GM21526 (cell line): Measurements from ENCODE around the gene GPALPP1.
"Not testable (repeated sequence)": the region's sequence is repeated elsewhere in the genome, so short reads cannot be mapped to it uniquely, and the experiment has no call there.

ENCODE experiments used
- ATAC-seq: cut with Tn5 transposase; IDR thresholded peaks from one replicate; pipeline ENCODE4 v1.9.1; 2021; ENCODE audit warnings: moderate library complexity; ENCODE audit not compliant: unreplicated experiment, low FRiP score

Gene GPALPP1

GRCh38 chr13:44989071-44989889 is at the start of gene GPALPP1, which contains the start of gene NUFIP1:
Gene GPALPP1, plus strand, starts transcription at chr13:44989538. Its CDS starts 117 bp downstream, at chr13:44989655.
Gene NUFIP1, minus strand, starts transcription at chr13:44989471. Its CDS starts 35 bp downstream, at chr13:44989436.
- peak; percentile 95 for ATAC-seq

DNA sequence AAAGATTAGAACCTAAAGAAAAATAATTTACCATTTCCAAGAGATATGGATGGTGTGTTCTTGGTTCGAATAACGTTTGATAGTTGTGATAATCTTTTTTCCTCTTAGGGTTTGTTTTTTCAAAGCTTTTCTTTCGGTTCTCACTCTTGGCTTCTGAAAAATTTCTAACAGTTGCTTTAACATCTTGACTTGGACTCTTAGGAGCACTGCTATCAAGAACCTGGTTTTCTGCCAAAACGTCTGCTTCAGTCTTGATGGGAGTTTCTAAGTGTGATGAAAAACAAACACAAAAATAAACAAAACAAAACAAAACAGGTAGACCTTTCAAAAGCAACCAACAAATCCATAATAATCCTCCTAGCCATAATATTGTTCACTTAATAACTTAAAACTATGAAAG is 45.9 kb upstream of the GPALPP1 start:
- ATAC-seq, result not testable (repeated sequence)

GRCh38 chr13:44951184-44951583 is 38.2 kb upstream of the GPALPP1 start:
- no peak for ATAC-seq

GRCh38 chr13:44952671-44953070 is 36.7 kb upstream of the GPALPP1 start:
- no peak for ATAC-seq

GRCh38 chr13:44954224-44954623 is 35.1 kb upstream of the GPALPP1 start:
- no peak for ATAC-seq

GRCh38 chr13:44955406-44955805 is 33.9 kb upstream of the GPALPP1 start:
- no peak for ATAC-seq

GRCh38 chr13:44961997-44962396 is 27.3 kb upstream of the GPALPP1 start:
- no peak for ATAC-seq

DNA sequence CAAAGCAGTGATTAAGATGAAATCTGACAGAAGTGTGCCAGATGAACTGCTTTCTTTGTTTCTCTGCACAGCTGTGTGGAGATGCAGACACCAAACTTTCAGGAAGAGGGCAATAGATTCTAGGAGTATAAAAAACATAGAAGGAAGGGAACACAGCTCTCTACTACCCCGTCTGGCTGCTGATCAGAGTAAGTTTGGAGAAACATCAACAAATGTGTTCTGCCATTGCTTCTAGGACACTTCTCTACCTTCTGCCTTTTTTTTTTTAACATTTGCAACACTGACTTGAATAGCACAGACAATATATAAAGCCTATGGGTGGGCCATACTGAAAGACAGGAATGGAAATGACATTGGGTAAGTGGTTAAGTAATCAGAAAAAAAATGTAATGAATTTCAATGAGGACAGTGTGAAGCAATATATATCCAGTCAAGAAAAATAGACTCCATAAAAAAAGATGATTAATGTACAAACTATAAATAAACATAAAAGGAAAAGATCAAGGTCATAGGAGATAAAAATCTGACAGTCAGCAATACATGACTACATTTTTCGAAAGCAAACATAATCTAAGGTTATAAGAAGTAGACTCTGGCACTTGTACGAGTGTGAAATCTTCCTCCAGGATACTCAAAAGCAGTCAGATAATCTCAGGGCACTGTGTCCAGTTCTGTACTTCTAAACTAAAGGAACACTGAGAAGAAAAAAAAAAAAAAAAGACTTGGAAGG is 21.5 kb upstream of the GPALPP1 start:
- ATAC-seq, result no peak

- ATAC-seq, result no peak
Observed at GRCh38 chr13:44968434-44968815, 20.9 kb upstream of the GPALPP1 start.

DNA sequence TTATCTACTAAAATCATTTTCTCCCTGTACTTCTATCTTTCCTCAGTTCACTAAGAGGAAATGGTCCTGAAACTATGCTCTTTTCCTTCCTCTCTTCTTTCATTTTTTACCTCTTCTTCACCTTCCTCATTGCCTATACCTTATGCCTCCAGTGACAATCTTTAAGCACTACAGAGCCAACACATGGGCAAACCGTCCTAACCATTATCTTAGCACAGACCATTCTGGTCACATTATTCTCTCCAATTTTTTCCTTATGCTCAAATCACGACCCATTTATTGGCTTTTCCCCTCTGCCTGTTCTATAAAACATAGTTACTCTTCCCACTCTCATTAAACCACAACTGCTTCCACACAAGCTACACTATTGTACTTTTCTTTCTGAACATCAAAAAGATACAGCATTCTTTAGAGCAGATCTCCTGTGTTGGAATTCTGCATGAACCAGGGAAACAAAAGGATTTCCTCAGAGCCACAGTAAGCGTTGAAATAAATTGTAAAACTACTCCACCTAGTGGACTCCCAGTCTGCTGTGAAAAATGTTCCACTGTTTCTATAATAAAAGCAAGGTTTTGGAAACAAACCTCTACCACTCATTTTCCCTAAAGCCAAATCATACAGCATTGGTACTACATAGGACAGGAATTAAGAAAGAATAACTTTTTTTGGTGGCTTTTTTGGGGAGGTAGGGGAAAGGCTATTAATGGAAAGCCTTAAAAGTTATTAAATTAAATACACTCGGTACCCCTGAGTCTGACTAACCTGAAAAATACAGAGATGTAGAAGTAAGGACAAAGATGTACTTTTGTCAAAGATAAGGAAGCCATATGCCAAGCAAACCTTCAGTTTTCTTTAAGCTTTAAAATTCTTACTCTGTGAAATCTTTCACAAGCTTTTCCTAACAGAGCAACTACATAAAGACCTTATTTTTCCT is 19.5 kb upstream of the GPALPP1 start:
- ATAC-seq, result no peak

DNA sequence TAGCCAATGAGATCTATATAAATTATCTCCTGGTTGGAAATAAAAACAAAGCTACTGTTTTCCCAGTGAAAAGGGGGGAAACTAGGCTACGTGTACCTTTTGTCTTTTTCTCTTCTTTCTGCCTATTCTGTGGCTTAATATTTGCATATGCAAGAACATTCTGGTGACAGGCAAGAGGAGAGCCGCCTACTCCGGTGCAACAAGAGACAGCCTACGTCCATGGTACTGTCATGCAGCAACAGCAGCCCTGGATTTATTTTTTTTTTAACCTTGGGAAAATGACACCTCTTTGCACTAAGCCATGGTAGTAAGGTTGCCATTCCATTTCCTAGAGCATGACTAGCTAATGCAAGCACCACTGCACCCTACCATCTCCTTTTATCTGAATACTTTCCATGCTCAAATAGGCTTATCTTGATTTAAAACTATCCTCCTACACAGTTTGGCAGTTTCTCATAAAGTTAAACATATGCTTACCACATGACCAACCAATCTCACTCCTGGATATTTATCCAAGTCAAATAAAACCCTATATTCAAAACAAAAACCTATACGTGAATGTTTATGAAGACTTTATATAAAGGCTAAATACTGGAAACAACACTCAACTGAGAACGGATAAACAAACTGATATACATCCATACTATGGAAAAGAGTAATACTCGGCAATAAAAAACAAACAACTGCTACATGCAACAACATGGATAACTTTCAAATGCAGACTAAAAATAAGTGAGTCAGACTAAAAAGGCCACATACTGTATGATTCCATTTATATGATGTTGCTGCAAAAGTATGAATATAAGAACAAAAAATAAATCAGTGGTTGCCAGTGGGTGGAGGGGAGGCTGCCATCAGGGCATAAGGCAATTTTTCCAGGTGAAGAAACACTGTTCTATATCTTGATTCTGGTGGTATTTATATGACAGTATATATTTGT is 17.4 kb upstream of the GPALPP1 start:
- ATAC-seq, result no peak

DNA sequence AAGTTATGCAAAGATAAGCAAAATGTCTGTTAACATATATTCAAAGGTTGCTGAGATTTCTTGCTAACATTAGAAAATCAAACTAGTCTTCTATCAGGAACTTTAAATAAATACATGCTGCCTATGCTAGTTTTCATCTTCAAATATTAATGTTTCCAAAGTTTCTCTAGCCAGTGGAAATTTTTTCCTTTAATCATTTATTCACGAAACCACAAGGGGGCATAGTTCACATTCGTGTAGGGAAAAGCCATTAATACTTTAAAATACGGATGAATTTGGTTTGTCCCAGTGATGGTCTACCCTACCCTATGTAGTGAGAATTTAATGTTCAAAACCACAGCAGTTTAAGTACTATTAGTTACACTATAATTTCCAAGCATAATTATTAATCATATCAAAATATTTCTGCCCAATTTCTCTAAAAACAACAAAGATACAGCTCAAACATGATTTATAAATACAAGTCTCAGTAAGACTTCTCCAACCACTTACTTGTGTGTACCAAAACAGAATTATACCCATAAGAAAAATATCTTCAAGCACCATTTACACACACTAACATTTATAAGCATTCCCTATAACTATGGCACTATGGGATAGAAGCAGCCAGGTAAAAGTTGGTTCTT is 16.3 kb upstream of the GPALPP1 start:
- no peak for ATAC-seq

GRCh38 chr13:44974056-44974793 is 15.1 kb upstream of the GPALPP1 start:
- no peak for ATAC-seq

- ATAC-seq, result no peak
Observed at GRCh38 chr13:44976196-44976595, 13.1 kb upstream of the GPALPP1 start.

DNA sequence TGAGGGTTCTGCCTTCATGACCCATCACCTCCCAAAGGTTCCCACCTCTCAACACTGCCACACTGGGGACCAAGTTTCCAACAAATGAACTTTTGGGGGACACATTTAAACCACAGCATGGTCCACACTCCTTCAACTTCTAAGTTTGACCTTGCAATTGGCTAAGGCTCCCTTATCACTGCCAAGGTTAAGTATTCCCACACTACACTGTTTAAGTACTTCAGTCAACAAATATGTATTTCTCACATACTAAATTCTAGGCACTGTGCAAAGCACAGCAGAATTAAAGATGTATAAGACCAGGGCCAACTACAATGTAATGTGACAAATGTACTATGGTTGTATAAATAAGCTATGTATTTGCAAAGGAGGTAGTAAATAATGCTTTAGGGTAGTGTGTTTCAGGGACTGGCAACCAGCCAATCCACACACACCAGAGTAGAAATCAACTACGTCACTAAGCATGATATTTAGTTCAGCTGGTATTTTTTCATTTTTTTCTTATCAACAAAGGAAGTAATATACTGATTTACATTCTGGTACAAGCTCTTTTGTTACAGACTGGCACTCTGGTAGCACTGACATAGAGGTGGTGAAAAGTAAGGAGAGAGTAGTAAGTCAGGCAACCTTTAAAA is 12.3 kb upstream of the GPALPP1 start:
- no peak for ATAC-seq

DNA sequence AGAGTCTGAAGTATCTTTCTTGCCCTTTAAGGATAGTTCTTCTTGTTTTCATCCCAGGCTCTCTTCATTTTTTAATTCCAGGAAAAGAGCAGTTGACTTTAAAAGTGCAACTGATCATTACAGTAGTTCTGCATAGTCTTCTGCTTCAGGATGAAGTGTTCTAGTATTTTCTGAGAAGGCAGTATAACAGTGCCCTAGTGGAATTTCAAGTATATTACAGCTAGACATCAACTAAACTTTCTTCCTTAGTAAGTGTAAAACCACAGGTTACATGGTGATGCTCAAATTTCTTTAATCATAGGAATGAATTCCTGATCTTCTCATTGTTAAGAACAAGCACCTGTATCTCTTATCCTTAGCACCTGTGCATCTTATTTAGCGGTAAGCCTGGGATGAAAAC is 11.0 kb upstream of the GPALPP1 start:
- no peak for ATAC-seq

GRCh38 chr13:44989941-44990340 is 603 bp downstream of the GPALPP1 start:
- ATAC-seq, result peak; percentile 14

DNA sequence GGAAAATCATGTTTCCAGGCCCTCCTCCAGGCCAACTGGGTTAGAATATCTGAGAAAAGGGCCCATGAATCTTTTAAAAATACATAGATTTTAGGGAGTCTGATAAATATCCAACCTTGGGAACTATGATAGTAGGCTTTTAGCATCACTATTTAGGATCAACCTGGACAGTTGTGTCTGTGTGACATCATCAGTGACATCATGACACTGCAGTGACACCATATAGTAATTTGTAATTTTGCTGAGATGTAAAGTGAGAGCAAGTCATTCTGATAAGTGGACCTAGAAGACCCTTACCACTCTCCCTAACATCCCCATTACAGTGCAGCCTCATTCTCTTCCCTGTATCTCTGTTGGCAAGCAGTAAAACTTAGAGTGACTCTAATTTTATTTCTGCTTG is 14.1 kb downstream of the GPALPP1 start:
- ATAC-seq, result no peak
